NCI-H146 treated with DMSO at 0.1 percent for 48 hours (cell line): ENCODE data around the gene PSMB7.

ENCODE experiments used
- DNase-seq: peaks from one replicate; lab custom pipeline; 2025; ENCODE audit not compliant: unreplicated experiment; lab: John Stamatoyannopoulos, UW

The PSMB7 gene

DNA sequence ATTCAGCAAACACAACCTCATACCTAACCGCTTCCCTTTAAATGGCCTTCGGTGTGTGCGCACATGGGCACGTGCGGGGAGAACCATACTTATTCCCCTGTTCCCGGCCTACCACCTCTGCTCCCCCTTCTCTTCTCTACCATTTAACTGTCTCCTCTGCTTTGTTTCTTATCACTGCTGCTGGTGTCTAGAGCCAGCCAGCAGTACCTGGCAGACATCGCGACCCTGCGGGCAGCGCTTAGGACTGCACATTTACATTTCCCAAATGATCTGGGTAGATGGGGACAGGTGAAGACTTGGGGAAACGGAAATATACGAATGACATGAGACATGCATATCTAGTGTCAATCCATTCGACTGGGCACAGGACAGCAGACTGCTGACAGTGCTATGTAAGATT, 56.6 kb downstream of the PSMB7 start:
- DNase-seq: no peak

DNA sequence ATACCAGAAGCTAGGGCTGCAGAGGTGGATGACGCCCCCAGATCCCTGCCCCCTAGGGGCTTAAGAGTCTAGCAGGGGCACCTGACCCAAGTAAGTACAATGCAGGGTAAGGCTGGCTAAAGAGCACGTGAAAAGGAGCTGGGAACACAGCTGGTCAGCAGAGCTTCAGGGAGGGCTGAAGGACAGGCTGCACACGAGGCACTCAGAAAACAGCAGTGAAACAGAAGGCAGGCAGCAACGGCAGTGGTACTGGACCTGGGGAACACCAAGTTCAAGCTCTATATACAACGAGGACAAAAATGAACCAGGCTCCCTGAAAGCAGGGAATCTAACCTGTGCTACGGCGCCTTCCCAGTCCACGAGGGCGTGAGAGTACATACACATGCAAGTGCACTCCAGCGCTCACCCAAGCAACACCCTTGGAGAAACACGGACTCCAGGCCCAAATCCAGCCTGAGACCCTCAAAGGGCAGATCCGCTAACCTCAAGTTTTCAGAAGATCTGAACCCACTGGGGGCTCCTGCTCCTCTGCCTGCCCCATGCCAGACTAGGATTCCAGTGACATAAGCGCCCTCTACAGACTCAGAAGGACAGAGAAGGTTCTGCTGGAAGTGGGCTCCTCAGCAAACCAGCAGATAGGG, 57.4 kb downstream of the PSMB7 start:
- no peak for DNase-seq

DNA sequence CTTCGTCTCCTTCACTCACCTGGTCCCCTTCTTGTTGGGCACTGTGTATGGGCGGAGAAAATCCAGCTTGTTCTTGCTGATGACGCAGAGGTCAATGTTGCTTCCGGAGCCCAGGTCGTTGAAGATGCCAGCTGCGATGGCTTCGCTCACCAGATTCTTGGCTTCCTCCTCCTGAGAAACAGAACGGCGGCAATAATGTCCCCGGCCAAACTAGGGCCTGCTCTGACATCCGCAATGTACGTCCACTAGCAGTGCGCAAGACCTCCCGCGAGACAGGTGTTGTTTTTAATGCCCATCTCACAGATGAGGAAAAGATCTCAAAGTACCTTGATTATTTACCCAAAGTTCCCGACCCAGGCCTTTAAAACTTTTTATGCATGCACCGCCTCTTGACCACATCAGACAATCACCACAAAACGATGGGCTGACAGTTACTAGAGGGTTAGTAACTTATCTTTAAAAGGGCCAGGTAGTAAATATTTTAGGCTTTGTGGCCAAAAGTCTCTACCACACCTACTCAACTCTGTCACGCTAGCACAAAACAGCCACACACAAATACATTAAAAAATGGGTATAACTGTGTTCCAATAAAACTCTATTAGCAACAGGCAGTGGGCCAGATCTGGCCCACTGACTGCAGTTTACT, 58.4 kb downstream of the PSMB7 start:
- DNase-seq: no peak

DNA sequence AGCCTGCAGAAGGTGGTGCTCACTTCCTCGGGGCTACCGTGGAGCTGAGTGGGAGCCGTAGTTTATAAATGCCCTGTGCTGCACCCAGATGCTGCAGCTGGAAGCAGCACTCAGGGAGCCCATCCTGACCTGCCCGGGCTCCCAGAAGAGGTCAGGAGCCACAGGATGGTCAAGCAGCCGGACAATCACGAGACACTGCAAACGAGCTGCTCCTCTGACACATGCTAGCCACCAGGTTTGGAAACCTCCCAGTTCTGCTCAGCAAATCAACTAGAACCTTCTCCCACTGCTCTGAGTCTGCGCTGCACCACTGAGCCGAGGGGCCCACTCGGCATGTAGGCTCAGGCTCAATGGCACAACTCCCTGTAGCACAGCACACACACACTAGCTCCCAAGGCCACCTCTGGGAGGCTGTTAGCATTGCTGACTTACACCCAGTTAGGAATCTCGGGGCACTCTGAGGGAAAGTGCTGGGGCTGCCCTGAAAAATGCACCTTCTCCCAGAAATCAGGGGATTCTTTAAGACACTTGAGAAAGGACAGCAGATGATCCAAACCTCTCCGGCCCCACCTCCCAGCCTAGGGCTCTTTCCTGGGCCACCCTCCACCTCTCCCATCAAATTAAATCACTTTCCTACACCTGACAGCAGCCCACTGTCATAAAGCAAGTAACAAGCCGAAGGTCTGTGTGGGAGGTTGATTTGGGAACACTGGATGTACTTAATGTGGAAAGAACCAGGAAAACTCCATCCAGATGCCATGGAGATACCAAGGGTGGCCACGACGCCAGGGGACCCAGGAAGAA, 59.1 kb downstream of the PSMB7 start:
- no peak for DNase-seq

DNA sequence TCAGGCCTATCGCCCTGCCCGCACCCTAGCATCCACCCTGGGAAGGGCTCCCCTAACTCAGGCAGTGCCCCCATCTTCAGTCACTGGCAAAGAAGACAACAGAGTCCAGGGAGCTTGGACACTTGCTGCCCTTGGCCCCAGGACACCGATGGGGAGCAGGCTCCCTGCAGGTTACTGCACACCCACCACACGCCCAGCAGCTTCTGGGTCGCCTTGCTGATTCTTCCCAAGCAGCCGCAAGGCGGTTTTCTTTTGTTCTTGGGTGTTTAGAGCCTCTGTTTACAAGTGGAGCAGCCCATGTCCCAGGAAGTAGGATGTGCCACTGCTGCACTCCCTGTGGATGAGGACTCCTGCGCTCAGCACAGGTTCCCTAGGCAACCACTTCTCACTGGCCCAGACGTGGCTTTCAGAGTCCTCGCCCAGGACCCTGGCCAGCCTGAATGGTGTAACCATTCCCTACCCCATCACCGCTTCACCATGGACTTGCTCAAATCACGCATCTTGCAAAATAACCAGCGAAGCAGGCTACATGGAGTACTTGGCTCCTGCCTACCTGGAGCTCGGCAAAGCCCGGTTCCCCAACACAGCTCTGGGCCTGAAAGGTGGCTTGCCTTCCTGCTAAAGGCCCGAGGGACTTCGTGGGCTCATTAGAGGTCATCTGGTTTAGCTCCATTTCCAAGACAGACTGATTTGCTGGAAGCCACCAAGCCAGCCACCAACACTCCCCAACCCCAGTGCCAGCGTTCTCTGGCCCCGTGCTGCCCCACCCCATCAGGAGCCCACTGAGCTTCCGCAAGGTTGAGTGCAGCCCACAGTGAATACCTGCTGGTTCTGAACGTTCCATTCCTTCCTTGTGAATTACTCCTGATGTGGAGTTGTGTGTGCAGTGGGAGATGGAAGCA, 60.0 kb downstream of the PSMB7 start:
- DNase-seq: no peak

DNA sequence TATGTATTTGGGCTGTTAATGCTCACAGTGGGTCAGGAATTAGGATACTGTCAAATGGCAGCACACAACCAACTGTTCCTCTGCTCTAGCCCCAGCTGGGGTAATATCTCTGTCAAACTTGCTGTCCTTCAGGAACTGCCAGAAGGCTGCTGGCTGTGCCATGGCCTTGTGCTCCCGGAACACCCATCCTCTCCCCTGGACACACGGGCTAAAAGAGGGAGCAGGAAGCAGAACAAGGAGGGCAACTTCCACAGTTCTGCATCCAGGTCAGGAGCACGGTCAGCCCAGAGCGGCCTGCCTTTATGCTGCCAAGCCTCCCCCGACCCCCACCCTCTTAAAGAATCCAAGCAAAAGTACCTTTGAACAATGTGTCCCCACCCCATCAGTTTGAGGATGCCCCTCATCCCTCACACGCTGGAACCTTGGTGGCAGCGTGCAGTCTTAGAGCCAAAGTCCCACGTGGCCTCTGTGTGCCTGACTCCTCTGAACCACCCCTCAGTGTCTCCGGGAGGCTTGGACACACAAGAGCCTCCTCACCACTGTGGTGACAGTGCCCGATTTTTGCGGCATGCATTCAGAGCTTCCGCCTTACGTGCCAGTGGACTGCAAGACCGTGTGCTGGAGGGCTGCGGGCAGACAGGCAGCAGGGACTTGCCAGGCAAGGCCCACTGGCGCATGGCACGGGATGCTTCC, 60.8 kb downstream of the PSMB7 start:
- DNase-seq: no peak

DNA sequence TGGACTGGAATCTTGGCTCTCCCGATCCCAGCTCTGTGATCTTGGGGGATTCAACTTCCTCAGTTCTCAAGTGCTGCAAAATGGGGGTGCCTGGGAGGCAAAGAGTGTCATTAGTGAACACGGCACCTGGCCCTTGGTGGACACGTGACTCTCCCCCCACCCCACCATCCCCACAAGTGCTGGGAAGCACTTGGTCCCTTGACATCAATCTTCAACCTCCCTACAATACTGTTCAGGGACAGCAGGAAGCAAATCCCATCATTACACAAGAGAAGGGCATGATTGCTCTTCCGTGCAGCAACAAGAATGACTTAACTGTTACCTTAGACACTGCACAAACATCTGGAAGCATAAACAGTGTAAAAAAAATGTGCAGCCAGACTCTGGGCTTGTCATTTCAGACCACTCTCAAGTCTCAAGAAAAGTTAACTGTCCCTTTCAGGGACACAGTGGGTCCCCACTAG, 61.4 kb downstream of the PSMB7 start:
- no peak for DNase-seq

DNA sequence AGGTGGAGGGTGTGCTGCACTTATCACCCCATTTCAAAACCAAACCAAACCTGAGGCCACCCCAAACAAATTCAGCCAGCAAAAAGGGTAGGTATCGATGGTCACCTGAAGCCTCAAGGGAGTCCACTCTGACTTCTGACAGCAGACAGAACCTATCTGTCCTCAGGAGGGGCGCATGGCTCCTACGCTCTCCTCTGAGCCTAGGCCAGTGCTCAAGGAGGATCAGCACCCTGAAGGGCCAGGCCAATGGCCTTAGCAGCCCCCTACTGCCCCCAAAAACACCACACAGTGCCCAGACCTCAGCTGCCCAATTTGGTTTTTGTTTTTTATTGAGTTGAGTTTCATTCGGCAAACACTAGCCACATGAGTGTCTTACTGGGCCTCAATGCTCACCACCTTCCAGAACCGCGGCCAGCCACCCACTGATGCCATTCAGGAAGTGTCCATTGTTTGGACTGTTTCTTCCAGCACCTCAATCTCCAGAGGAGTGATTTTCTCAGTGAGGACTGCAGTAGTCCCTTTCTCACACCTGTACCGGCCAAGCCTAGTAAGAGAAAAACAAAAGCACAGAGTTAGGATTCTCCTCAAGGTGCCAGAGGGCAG, 62.0 kb downstream of the PSMB7 start:
- no peak for DNase-seq

DNA sequence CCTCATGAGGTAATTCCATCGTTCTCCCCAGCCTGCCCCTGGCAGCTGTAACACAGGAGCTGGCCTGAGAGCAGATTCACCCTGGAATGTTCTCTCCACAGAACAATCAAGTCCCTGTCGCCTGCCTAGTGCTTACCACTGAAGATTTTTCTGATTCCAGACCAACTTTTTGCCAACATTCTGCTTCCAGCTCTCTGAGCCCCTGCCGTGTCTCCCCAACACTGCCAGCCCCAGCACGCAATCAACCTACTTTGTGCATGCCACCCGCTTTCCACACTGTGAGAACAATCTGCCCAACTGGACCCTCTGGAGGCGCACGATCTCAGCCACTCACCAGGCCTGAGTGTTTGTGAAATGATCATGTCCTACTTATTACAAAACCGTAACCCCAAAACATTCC, 62.6 kb downstream of the PSMB7 start:
- no peak for DNase-seq

DNA sequence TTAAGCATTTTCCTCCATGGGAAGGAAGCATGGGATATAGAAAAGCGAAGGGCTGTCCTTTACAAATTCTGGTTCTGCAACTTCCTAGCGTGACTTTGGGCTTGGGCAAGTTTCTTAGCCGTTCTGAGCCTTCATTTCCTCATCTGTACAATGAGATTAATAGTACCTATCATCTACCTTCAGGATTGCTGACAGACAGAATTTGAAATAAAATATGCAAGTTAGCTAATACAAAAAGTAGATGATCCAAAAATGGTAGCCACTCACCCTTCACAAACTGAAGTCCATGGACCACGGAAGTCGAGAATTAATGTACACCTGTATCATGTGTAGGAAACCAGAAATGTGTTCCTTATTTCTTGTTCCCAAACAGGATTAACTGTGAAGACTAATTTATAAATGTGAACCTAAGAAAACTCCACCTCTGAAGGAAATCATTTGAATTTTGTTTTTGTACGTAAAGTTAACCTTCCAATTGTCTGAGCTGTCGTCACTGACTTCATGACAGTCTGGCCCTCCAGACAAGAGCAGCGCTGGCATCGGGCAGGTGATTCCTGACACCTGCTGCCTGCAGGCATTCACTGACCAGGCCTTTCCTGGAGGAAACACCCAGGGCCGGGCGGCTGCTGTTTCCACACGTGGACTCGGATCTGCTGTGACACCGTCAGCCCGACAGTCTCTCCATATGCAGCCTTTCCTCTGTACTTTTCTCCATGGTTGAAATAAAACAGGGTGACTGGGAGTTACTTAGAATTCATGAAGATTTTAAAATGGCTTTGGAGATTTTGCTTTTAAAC, 63.4 kb downstream of the PSMB7 start:
- DNase-seq: no peak

DNA sequence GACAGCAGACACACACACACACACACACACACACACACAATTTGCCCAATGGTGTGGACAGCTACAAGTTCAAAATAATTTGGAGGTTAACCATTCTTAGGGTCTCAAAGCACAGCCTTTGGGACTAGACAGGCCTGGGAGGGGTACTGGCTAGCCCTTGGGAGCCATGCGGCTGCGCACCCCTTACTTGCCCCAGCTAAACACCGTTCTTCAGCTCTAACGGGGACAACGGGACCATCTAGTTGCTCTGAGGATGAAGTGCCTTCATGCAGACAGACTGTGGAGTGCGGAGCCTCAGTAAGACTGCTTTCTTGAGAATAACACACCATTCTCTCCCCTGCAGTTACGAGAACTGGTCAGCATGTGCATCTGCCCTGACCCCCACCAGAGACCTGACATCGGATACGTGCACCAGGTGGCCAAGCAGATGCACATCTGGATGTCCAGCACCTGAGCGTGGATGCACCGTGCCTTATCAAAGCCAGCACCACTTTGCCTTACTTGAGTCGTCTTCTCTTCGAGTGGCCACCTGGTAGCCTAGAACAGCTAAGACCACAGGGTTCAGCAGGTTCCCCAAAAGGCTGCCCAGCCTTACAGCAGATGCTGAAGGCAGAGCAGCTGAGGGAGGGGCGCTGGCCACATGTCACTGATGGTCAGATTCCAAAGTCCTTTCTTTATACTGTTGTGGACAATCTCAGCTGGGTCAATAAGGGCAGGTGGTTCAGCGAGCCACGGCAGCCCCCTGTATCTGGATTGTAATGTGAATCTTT, 64.6 kb downstream of the PSMB7 start:
- DNase-seq: no peak

DNA sequence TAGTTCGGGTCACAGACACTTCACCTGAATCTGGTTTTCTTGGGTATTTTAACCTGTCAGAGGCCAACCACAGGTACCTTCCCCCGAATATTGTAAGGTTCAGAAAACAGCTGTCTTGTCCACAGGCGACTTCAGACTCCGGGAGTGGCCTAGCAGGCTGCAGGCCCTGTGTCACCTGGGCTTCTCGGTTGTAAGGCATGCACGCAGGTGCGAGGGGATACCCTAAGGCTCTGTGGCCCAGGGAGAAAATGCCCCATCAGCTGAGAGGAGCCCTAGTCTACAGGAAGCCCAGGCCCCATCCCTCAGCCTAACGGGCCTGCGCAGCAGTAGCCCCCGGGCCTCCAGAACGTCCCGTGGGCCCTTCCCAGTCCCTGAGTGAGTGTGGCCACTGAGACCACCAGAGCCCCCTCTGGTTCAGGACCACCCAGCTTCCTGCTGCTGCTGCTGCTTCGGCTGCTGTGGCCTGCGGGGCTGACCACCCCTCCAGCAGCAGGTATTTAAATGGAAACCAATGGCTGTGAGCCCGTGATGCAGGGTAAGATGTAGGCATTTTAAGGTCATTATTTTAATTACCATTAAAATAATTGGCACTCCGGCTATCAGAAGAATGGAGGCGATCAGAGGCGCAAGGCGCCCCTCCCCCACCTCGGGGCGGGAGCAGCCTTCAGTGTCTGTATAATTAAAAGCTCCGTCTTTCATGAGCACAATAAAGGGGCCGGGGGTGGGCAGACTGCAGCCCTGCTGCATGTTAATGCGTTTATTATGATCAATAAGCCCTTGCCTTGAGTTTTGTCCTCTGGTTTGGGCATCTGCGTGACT, 65.4 kb downstream of the PSMB7 start:
- no peak for DNase-seq

DNA sequence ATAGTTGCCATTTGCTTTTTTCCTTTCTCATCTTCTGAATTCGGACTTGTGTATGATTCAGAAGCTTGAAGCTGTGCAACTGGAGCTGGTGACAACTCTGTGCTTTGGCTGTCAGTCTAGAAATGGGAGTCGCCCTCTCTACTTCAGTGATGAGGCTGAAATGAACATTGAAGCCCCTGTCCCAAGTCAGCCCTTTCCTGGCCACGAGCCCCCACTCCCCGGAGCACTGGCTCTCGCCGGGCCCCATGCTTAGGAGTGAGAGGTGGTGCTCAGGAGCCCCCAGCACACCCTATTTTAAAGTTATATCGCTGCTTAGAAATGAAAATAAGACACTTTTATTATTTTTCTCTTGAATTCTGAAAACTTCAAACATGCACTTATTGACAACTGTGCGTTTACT, 66.0 kb downstream of the PSMB7 start:
- DNase-seq: no peak

DNA sequence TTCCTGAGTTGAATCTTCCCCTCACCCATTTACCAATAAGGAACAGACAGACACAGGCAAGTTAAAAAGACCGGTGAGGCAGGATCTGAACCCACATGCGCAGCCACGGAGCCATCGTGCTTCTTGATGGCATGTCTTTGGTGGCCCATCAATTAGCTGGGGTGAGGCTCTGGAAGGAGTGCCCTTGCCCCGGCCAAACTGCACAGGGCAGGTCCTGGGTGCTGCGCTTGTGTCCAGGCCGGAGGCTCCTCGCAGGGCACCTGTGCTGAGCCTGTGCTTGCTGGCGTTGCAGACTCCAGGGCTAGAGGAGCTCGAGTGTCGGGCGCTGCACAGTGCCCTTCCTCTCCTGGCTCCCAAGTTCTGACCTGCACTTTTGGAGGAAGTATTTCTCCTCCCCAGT, 66.4 kb downstream of the PSMB7 start:
- no peak for DNase-seq

DNA sequence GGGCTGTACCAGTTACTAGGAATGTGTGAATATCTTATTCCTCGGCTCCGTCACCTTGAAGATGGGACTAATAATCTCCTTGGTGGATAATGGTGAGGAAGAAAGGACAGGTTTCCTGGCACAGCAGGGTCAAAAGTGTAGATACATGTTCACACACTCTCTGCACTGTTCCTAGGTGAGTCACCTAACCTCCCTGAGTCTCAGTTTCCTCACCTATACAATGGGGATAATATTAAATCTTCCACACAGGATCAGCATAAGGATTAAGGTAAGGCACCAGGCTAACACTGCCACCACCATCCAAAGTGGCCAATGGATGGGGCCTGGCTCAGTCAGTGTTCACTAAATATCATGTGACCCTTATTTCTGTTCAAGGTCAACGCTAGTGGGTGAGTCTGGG, 66.9 kb downstream of the PSMB7 start:
- no peak for DNase-seq

DNA sequence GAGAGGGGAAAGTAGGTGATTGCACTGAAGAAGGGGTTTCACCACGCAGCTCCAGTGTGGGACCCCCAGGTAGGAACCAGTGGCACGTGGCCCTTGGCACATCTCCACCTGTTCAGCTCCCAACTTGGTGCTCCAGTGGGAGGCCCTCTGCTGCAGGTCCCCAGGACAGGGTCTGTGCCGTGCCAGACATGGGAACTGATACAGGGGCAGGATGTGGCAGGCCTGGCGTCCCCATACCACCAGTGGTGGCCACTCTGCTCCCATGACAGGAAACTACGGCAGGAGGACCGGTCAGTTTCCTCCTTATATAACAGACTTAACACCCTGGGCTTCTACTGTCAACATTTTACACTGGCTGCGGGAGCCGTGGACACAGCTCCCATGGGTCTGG, 67.3 kb downstream of the PSMB7 start:
- DNase-seq: no peak

DNA sequence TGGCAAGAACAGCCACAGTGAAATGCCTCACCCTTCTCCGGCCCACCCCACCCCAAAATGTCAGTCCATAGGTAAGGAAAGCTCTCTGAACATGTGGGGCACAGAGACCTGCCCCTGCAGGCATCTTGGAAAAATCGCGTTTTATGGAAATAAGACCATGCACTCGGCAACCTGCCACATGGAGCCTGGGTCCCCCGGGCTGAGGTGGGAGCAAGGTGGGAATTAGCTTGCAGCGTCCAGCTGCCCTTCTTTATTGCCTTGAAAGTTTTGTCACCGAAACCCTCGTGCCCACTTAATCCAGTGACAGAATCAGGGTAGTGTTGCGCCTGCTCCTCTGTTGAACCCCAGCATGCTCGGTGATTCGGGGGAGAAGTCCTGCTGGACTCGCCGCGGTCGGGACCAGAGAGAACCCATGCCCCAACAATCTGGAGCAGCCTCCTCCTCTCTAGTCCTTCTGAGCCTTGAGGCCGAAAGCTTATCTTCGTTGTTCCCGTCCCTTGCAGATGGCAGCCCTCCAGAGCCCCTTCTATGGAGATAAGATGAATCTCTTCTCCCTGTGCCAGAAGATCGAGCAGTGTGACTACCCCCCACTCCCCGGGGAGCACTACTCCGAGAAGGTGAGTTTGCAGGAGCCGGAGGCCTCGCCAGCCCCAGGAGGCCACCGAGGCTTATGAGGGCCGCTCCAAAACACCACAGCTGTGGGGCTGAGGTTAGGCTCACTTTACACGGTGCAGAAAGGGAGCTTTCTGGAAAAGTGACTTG, 67.9 kb downstream of the PSMB7 start:
- no peak for DNase-seq
